HS-27A (cell line): ENCODE results near the gene KRT1.
"Not testable (repeated sequence)": the region's sequence is repeated elsewhere in the genome, so short reads cannot be mapped to it uniquely, and the experiment has no call there.

Source experiments
- DNase-seq: peaks from one replicate; pipeline ENCODE4 v3.0.0-alpha.2; 2012; ENCODE audit warnings: low read depth, missing footprints

Gene KRT1

GRCh38 chr12:52680363-52680762 lies at the start of gene KRT1:
KRT1 (minus strand) TSS chr12:52680407; CDS start chr12:52680348, 59 bp downstream.
- DNase-seq = no peak

GRCh38 chr12:52729147-52729546 lies 48.9 kb upstream of the KRT1 start:
- no peak for DNase-seq

DNA sequence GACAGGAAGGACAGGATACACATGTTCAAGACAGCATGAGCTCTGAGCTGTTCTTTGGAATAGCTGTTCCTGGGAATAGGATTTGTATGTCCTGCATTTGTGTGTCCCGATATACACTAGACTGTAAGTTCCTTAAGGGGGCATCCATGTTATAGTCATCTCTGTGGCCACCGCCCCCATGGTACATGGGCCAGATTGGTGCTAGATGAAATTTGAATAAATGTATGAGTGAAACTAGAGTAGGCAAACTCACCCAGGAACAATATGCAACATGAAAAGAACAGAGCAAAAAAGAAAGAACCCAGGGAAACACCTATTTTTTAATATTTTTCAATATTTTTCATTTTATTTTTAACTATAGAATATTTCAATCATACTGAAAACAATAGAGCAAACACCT lies 48.2 kb upstream of the KRT1 start:
- no peak for DNase-seq

DNA sequence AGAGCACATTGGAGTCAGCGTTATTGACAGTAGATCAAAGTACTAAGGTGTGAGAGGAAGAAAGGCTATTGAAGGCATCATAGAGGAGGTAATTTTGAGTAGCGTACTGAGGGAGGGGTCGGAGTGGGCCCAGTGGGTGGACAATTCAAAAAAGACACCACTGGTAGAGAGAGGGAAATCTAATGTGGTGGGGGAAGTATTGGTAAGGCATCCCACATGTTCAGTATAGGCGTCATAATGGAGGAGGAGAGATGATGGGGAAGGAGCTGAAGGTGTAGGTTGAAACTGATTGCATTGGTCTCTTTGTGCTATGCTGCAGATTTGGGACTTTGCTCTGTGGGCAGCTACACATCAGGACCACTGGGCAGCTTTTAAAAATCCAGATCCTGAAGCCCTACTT lies 46.8 kb upstream of the KRT1 start:
- DNase-seq = no peak

- no peak for DNase-seq
Measured at GRCh38 chr12:52726451-52726850, 46.2 kb upstream of the KRT1 start.

DNA sequence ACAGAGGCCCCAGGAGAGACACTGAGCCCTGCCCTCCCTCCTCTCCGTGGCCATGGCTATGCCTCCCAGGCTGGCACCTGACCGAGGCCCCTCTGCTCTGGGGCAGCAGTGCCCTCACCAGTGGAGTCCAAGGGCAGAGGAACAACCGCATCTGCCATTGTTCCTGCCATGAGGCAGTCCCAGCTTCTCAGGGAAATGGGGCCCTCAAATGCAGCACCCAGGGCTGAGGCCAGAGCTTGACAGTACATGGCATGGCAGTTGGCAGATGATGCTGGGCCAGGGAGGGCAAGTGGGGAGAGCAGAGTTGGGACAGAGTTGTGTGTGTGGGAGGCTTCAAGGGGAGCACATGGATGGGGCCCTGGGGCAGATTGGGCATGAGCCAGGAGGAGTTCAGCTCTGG lies 44.2 kb upstream of the KRT1 start:
- DNase-seq = no peak

GRCh38 chr12:52722680-52723079 lies 42.5 kb upstream of the KRT1 start:
- no peak for DNase-seq

GRCh38 chr12:52721838-52722470 lies 41.7 kb upstream of the KRT1 start:
- no peak for DNase-seq

- DNase-seq = no peak
Measured at GRCh38 chr12:52720365-52720886, 40.2 kb upstream of the KRT1 start.

- DNase-seq = no peak
Measured at GRCh38 chr12:52716061-52716460, 35.9 kb upstream of the KRT1 start.

GRCh38 chr12:52715416-52715815 lies 35.2 kb upstream of the KRT1 start:
- no peak for DNase-seq

DNA sequence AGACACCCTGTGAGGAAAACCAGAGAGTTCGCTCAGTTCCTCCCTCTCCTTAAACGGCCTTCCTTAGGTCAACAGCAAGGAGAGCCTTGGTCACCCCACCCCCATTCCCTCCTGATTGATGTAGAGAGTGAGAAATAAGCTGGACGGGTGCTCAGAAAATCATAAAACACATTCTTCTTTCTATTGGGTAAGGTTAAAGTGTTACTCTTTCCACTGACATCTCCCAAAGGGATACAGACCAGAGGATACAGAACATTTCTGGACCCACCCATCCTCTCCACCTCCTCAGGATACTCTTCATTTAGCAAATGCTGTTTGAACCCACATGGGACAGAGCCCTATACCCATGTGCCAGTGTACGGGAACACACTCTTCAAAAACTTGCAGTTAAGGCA lies 34.7 kb upstream of the KRT1 start:
- DNase-seq = no peak

DNA sequence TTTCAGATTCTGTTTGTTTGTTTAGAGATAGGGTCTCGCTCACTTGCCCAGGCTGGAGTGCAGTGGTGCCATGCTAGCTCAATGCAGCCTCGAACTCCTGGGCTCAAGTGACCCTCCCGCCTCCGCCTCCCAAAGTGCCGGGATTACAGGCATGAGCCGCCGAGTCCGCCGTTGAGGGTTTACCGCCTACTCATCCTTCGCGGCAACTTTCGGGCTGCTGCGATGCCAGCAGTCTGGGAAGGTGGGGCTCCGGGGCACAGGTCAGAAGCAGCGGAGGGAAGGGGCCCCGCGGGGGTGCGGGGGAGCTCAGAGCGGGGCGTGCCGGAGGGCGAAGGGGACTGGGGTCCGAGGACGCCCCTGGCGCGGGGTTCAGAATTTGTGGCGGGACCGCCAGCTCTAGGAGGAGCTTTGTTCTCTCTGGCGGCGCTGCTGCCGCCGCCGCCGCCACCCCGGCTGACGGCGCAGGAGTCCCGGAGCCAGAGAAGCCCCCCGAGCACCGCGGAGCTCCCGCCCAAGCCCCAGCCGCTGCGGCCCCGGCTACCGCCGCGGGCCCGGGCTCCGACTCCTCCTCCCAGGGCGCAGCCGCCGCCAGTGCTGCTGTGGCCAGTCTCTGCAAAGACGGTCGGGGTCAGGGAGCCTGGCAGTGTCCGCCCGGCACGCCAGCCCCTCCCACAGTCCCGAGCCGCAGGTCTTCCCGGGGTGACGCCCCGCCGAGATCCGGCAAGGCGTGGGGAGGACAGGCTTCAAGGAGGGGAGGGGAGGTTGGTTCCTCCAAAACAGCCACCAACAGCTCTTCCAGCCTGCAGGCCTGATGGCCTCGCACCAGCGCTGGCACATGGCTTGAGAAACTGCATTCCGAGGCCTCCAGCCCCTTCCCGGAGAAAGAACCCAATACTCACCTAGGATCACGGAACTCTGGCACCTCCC lies 34.0 kb upstream of the KRT1 start:
- no peak for DNase-seq

DNA sequence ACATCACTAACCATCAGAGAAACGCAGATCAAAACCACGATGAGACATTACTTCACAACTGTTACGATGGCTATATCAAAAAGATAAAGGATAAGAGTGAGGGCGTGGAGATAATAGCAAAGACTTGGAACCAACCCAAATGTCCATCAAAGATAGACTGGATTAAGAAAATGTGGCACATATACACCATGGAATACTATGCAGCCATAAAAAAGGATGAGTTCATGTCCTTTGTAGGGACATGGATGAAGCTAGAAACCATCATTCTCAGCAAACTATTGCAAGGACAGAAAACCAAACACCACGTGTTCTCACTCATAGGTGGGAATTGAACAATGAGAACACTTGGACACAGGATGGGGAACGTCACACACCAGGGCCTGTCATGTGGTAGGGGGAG lies 31.9 kb upstream of the KRT1 start:
- not testable (repeated sequence) for DNase-seq

DNA sequence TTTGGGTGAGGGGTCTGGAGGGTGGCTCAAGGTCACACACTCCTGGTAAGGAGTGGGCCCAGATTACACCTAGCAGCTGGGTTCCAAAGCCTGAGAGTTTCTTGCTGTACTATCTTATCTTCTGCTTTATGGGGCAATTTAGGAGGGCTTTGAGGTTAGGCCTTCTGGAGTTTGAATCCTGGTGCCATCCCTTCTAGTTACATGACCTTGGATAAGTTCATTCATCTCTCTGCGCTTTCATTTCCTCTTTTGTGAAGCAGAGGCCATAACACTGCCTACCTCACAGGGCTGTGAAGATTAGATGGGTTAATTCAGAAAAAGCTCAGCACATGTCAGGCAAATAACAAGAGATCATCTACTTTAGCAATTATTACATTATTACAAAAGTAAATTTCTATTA lies 30.5 kb upstream of the KRT1 start:
- no peak for DNase-seq

- DNase-seq = no peak
Measured at GRCh38 chr12:52708010-52708409, 27.8 kb upstream of the KRT1 start.

GRCh38 chr12:52704464-52704863 lies 24.3 kb upstream of the KRT1 start:
- no peak for DNase-seq

- no peak for DNase-seq
Measured at GRCh38 chr12:52703878-52704277, 23.7 kb upstream of the KRT1 start.

DNA sequence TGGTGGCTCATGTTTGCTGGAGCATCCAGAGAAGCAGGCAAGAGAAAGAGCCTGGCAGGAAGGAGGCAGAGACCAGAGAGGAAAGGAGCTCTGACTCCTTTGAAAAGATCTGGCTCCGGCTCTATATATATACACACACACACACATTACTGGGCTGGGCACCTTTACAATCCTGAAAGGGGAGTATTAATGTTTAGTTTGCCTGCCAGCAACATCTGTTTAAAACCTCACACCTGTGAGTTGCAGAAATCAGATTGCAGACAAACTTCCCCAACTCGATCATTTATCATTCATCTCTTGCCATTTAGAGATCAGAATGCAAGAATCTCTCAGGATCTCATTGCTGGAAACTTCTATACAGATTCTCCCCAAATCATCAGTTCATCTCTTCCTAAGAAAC lies 23.2 kb upstream of the KRT1 start, which contains the start of gene KRT77:
KRT77 (minus strand) TSS at position 101 of the 400 bp plus-strand sequence; CDS start at position 11, 90 bp downstream.
- no peak for DNase-seq

GRCh38 chr12:52702338-52702737 lies 22.1 kb upstream of the KRT1 start:
- DNase-seq = no peak

GRCh38 chr12:52701281-52701680 lies 21.1 kb upstream of the KRT1 start:
- no peak for DNase-seq

- no peak for DNase-seq
Measured at GRCh38 chr12:52699960-52700359, 19.8 kb upstream of the KRT1 start.

- no peak for DNase-seq
Measured at GRCh38 chr12:52699373-52699772, 19.2 kb upstream of the KRT1 start.
